ENCODE measurements around the gene ZBTB7C. TPM values are rescaled to one million over a fixed set of nuclear protein-coding genes. Genes with fewer than 3 reads are reported as not detected.

The ZBTB7C gene
- total and polyA plus RNA-seq, 8 donors: 1.7 to 8.7 (median 2.7) TPM

- ATAC-seq: no peak
- H3K4me1 ChIP-seq: no peaks in the 10 kb centered on the region
- intact Hi-C loops (cut with DNase I): no loop called here
- H3K27me3 ChIP-seq: peaks cover 0 to 5% of the 10 kb centered on the region in 2 donors
- no peaks in the 10 kb centered on the region for H3K36me3 ChIP-seq
- no peak for TF ChIP-seq CTCF (IDR thresholded peaks at IDR 0.05)
- no peaks in the 10 kb centered on the region for H3K9me3 ChIP-seq
- no peak for DNase-seq
- H3K27ac ChIP-seq: no peak overlapping the region
- no peak overlapping the region for H3K4me3 ChIP-seq
Observed at GRCh38 chr18:48060970-48061369, 348.2 kb downstream of the ZBTB7C start.

- DNase-seq: no peak
- no peak for TF ChIP-seq CTCF (IDR thresholded peaks at IDR 0.05)
- intact Hi-C loops (cut with DNase I): no loop called here
- Histone ChIP-seq H3K36me3 (no peaks in the 10 kb centered on the region), H3K27ac (no peak overlapping the region), H3K4me1 (no peaks in the 10 kb centered on the region), H3K9me3 (no peaks in the 10 kb centered on the region), H3K4me3 (no peak overlapping the region), H3K27me3 (peaks cover 0 to 5% of the 10 kb centered on the region in 2 donors)
- ATAC-seq: no peak
Observed at GRCh38 chr18:48060346-48060745, 348.8 kb downstream of the ZBTB7C start.

GRCh38 chr18:48059455-48060010 lies 349.6 kb downstream of the ZBTB7C start:
- peaks cover 0 to 5% of the 10 kb centered on the region in 2 donors for H3K27me3 ChIP-seq
- H3K4me1 ChIP-seq: no peaks in the 10 kb centered on the region
- H3K4me3 ChIP-seq: no peak overlapping the region
- ATAC-seq (no peak), DNase-seq (no peak)
- no peak for TF ChIP-seq CTCF (IDR thresholded peaks at IDR 0.05)
- H3K27ac ChIP-seq: no peak overlapping the region
- H3K36me3 ChIP-seq: no peaks in the 10 kb centered on the region
- intact Hi-C loops (cut with DNase I): no loop called here
- H3K9me3 ChIP-seq: no peaks in the 10 kb centered on the region

- H3K27me3 ChIP-seq: peaks cover 0 to 5% of the 10 kb centered on the region in 2 donors
- no peak overlapping the region for H3K27ac ChIP-seq
- no peaks in the 10 kb centered on the region for H3K9me3 ChIP-seq
- ATAC-seq (no peak), DNase-seq (no peak)
- no peak for TF ChIP-seq CTCF (IDR thresholded peaks at IDR 0.05)
- no peaks in the 10 kb centered on the region for H3K36me3 ChIP-seq
- intact Hi-C loops (cut with DNase I): no loop called here
- H3K4me1 ChIP-seq: no peaks in the 10 kb centered on the region
- H3K4me3 ChIP-seq: no peak overlapping the region
Observed at GRCh38 chr18:48058486-48058885, 350.7 kb downstream of the ZBTB7C start.

GRCh38 chr18:48057018-48057417 lies 352.2 kb downstream of the ZBTB7C start:
- TF ChIP-seq CTCF (IDR thresholded peaks at IDR 0.05): no peak
- no peak for ATAC-seq
- Histone ChIP-seq H3K4me3 (no peak overlapping the region), H3K9me3 (no peaks in the 10 kb centered on the region), H3K4me1 (no peaks in the 10 kb centered on the region), H3K27me3 (peaks cover 0 to 5% of the 10 kb centered on the region in 2 donors), H3K36me3 (no peaks in the 10 kb centered on the region), H3K27ac (no peak overlapping the region)
- intact Hi-C loops (cut with DNase I): no loop called here
- no peak for DNase-seq

Data from left lung (tissue), 10 donors.